Measurements from ENCODE around the gene TCF4.

DNA sequence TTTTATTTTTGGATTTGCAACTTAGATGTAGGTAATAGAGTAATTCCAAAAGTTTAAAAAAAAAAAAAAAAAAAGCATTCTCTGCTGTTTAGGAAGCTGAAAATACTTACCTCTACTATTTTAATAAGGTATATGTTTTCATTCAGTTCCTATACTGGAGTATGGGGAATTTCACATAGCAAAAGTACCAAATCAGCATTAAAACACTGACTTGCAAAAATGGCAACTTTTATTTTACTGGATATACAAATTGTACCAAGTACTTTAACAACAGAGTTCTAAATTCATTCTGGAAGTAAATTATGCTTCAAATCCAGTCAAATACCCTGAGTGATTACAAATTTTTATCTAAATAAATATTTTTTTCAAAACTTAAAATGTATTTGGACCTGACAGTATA is 76.7 kb downstream of the TCF4 start:
- TF ChIP-seq, protein P1, sequence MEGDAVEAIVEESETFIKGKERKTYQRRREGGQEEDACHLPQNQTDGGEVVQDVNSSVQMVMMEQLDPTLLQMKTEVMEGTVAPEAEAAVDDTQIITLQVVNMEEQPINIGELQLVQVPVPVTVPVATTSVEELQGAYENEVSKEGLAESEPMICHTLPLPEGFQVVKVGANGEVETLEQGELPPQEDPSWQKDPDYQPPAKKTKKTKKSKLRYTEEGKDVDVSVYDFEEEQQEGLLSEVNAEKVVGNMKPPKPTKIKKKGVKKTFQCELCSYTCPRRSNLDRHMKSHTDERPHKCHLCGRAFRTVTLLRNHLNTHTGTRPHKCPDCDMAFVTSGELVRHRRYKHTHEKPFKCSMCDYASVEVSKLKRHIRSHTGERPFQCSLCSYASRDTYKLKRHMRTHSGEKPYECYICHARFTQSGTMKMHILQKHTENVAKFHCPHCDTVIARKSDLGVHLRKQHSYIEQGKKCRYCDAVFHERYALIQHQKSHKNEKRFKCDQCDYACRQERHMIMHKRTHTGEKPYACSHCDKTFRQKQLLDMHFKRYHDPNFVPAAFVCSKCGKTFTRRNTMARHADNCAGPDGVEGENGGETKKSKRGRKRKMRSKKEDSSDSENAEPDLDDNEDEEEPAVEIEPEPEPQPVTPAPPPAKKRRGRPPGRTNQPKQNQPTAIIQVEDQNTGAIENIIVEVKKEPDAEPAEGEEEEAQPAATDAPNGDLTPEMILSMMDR (conservative IDR thresholded peaks at IDR 0.05; ENCODE audit: low read depth in 2 of 2): no peak
- TF ChIP-seq NANOG (IDR thresholded peaks at IDR 0.05; ENCODE audit: borderline replicate concordance): no peak

Measured in GM23338 (cell line).